Caco-2 (cell line): Measurements from ENCODE around the gene APLN. TPM values are rescaled to one million over a fixed set of nuclear protein-coding genes. Genes with fewer than 3 reads are reported as not detected.

Source experiments
- BruUV-seq: library from RNA; stranded (reverse); fragments of 400-500 nt; replicated peaks from 2 replicates; lab custom pipeline; 2021; lab: Mats Ljungman, UMichigan
- CTCF ChIA-PET: fragments of 300-600 bp; sonication (Branson Sonifier 250); formaldehyde crosslinking; loops from one replicate; lab custom pipeline; 2022; ENCODE audit warnings: antibody characterized with exemption; lab: Charles Lee
- POLR2A ChIA-PET: fragments of 300-600 bp; sonication (Branson Sonifier 250); formaldehyde crosslinking; loops from one replicate; lab custom pipeline; 2022; ENCODE audit warnings: antibody characterized with exemption; lab: Charles Lee
- DNase-seq, 2 experiments: peaks; one replicate each; pipeline versions ENCODE4 v3.0.0 to v3.0.0-alpha.2; 2020 to 2022
- H3K27me3 ChIP-seq: replicated peaks from 2 replicates; pipeline ENCODE4 v1.6.0; 2011; ENCODE audit warnings: low read length; ENCODE audit not compliant: control insufficient read depth, insufficient read depth
- H3K36me3 ChIP-seq: 2 replicates; pipeline ENCODE4 v1.5.1; 2011; ENCODE audit warnings: low read length; ENCODE audit not compliant: control insufficient read depth, insufficient read depth
- H3K4me1 ChIP-seq: fragments of 250-450 bp; sonication (Bioruptor Pico); 2 replicates; pipeline ENCODE4 v1.5.1; 2020; ENCODE audit warnings: mild to moderate bottlenecking
- H3K4me3 ChIP-seq: 2 replicates; pipeline ENCODE4 v1.5.1; 2011; ENCODE audit warnings: low read depth, mild to moderate bottlenecking, control low read depth, low read length
- H3K9me3 ChIP-seq: fragments of 250-450 bp; sonication (Bioruptor Pico); 2 replicates; pipeline ENCODE4 v1.5.1; 2020; ENCODE audit warnings: mild to moderate bottlenecking, moderate library complexity
- H3K27ac Mint-ChIP-seq: one replicate; pipeline ENCODE4 v1.8.0; 2022; ENCODE audit warnings: mixed read lengths; ENCODE audit not compliant: unreplicated experiment
- H3K27me3 Mint-ChIP-seq: one replicate; pipeline ENCODE4 v1.8.0; 2022; ENCODE audit warnings: mixed read lengths; ENCODE audit not compliant: insufficient read depth, unreplicated experiment
- H3K36me3 Mint-ChIP-seq: one replicate; pipeline ENCODE4 v1.8.0; 2022; ENCODE audit warnings: mild to moderate bottlenecking, mixed read lengths; ENCODE audit not compliant: insufficient read depth, unreplicated experiment
- H3K4me1 Mint-ChIP-seq: one replicate; pipeline ENCODE4 v1.8.0; 2022; ENCODE audit warnings: low read depth, mixed read lengths; ENCODE audit not compliant: unreplicated experiment
- H3K4me3 Mint-ChIP-seq: one replicate; pipeline ENCODE4 v1.8.0; 2022; ENCODE audit warnings: mild to moderate bottlenecking, moderate library complexity, mixed read lengths; ENCODE audit not compliant: unreplicated experiment
- H3K9me3 Mint-ChIP-seq: one replicate; pipeline ENCODE4 v1.8.0; 2022; ENCODE audit warnings: mixed read lengths; ENCODE audit not compliant: unreplicated experiment
- intact Hi-C: fragments of 100-400 bp; cut with micrococcal nuclease; formaldehyde crosslinking; loops from one replicate; pipeline ENCODE4 v1.10.0; 2022; ENCODE audit not compliant: unreplicated experiment
- total RNA-seq: library from RNA; stranded (reverse); gene quantifications from 2 replicates; pipeline ENCODE4 v1.2.3, GENCODE V29; 2022
- TF ChIP-seq, protein P1 (sequence below), 2 experiments: fragments of 200-600 bp in 1 of 2; IDR thresholded peaks; 1 replicate in 1 of 2; 2 replicates in 1 of 2; pipeline versions ENCODE4 v1.5.1 to v1.8.0; 2011 to 2022; ENCODE audit warnings: antibody characterized with exemption in 1 of 2, control low read depth in 1 of 2, inconsistent platforms in 1 of 2, low read depth in 1 of 2, low read length in 1 of 2, mild to moderate bottlenecking in 1 of 2, moderate library complexity in 1 of 2; ENCODE audit not compliant: insufficient read depth in 1 of 2, severe bottlenecking in 1 of 2, unreplicated experiment in 1 of 2

The APLN gene
- total RNA-seq, 1 experiment from 2014 or later = 0.20 TPM

DNA sequence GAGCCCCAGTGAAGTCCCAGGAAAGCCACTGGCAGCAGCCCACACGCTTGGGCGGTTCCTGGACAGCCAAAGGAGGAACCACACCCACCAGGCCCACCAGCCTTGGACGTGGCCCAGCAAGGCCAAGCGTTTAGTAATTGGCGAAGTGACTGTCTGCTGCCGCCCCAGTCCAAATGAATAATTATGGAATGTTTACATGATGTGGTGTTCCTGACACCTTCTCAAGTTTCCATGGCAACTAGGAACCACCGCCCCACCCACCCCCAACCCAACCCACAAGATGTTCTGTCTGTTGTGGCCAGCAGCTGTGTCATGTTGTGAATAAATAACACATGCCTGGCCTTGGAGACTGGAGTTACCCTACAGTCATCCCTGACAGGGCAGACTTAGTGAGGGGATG, 22.3 kb downstream of the APLN start:
- Mint-ChIP-seq H3K4me1 (no peaks in the 10 kb centered on the region), H3K27me3 (no peaks in the 10 kb centered on the region), H3K4me3 (no peak overlapping the region), H3K9me3 (no peaks in the 10 kb centered on the region), H3K36me3 (no peaks in the 10 kb centered on the region), H3K27ac (no peak overlapping the region)
- Histone ChIP-seq H3K4me1 (no peaks in the 10 kb centered on the region), H3K4me3 (no peak overlapping the region), H3K9me3 (no peaks in the 10 kb centered on the region), H3K36me3 (no peaks in the 10 kb centered on the region), H3K27me3 (no peaks in the 10 kb centered on the region)
- no TSS peak for BruUV-seq
- TF ChIP-seq, protein P1, sequence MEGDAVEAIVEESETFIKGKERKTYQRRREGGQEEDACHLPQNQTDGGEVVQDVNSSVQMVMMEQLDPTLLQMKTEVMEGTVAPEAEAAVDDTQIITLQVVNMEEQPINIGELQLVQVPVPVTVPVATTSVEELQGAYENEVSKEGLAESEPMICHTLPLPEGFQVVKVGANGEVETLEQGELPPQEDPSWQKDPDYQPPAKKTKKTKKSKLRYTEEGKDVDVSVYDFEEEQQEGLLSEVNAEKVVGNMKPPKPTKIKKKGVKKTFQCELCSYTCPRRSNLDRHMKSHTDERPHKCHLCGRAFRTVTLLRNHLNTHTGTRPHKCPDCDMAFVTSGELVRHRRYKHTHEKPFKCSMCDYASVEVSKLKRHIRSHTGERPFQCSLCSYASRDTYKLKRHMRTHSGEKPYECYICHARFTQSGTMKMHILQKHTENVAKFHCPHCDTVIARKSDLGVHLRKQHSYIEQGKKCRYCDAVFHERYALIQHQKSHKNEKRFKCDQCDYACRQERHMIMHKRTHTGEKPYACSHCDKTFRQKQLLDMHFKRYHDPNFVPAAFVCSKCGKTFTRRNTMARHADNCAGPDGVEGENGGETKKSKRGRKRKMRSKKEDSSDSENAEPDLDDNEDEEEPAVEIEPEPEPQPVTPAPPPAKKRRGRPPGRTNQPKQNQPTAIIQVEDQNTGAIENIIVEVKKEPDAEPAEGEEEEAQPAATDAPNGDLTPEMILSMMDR (IDR thresholded peaks at IDR 0.05; ENCODE audit: insufficient read depth in 1 of 2, low read depth in 1 of 2, low read length in 1 of 2, severe bottlenecking in 1 of 2, unreplicated experiment in 1 of 2) = no peak
- intact Hi-C loops = loop anchor here (10.0 kb wide), 1 partner anchor 192 kb away; no protein-coding TSS in a partner anchor
- no peak for DNase-seq
- POLR2A ChIA-PET = no interaction called here
- CTCF ChIA-PET = no interaction called here

DNA sequence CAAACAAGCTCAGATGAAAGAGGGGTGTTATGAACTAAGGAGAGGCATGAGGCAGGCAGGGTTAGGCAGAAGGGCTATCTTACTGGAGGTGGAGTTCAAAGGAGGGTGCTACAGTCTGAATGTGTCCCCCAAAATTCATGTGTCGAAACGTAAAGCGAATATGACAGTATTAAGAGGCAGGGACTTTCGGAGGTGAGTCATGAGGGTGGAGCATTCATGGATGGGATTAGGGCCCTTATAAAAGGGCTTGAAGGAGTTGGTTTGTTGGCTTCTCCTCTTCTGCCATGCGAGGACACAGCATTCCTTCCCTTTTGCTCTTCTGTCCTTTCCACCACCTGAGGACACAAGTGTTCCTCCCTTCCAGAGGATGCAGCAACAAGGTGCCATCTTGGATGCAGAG, 22.9 kb downstream of the APLN start:
- H3K36me3 Mint-ChIP-seq = no peaks in the 10 kb centered on the region
- ChIA-PET POLR2A (no interaction called here), CTCF (no interaction called here)
- BruUV-seq = no TSS peak
- Histone ChIP-seq H3K4me3 (no peak overlapping the region), H3K36me3 (no peaks in the 10 kb centered on the region), H3K4me1 (no peaks in the 10 kb centered on the region), H3K9me3 (no peaks in the 10 kb centered on the region), H3K27me3 (no peaks in the 10 kb centered on the region)
- DNase-seq = no peak
- H3K27me3 Mint-ChIP-seq = no peaks in the 10 kb centered on the region
- no peaks in the 10 kb centered on the region for H3K9me3 Mint-ChIP-seq
- no peak overlapping the region for H3K27ac Mint-ChIP-seq
- no peaks in the 10 kb centered on the region for H3K4me1 Mint-ChIP-seq
- intact Hi-C loops = loop anchor here (10.0 kb wide), 1 partner anchor 193 kb away; no protein-coding TSS in a partner anchor
- H3K4me3 Mint-ChIP-seq = no peak overlapping the region
- TF ChIP-seq, protein P1 (IDR thresholded peaks at IDR 0.05; ENCODE audit: insufficient read depth in 1 of 2, low read depth in 1 of 2, low read length in 1 of 2, severe bottlenecking in 1 of 2, unreplicated experiment in 1 of 2) = no peak

DNA sequence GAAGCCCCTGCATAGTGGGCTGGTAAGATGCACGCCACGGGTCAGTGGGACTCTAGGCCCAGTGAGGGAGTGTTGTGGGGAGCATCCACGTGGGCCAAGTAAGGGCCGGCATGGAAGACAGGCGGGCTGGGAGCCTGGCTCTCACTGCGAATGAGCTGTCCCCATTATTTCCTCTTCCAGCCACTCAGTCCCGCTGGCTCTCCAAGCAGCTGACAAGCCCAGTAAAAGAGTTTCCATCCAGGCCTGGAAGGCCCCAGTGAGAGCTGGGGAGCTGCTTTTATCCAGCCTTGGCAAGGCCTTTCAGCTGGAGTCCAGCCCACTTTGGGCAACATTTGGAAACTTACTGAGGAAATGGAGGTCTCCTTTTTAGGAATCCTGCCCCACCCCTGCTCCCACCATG, 24.9 kb downstream of the APLN start:
- Histone ChIP-seq H3K27me3 (no peaks in the 10 kb centered on the region), H3K36me3 (no peaks in the 10 kb centered on the region), H3K4me1 (no peaks in the 10 kb centered on the region), H3K9me3 (no peaks in the 10 kb centered on the region), H3K4me3 (no peak overlapping the region)
- TF ChIP-seq, protein P1 (IDR thresholded peaks at IDR 0.05; ENCODE audit: insufficient read depth in 1 of 2, low read depth in 1 of 2, low read length in 1 of 2, severe bottlenecking in 1 of 2, unreplicated experiment in 1 of 2) = no peak
- ChIA-PET POLR2A (no interaction called here), CTCF (no interaction called here)
- no peaks in the 10 kb centered on the region for H3K27me3 Mint-ChIP-seq
- no peak for DNase-seq
- no peak overlapping the region for H3K4me3 Mint-ChIP-seq
- H3K9me3 Mint-ChIP-seq = no peaks in the 10 kb centered on the region
- BruUV-seq = no TSS peak
- no peak overlapping the region for H3K27ac Mint-ChIP-seq
- H3K4me1 Mint-ChIP-seq = no peaks in the 10 kb centered on the region
- intact Hi-C loops = loop anchor here (10.0 kb wide), 1 partner anchor 195 kb away; no protein-coding TSS in a partner anchor
- H3K36me3 Mint-ChIP-seq = no peaks in the 10 kb centered on the region
